Sciatic nerve (tissue), 2 donors: Measurements from ENCODE around the gene KRT80. TPM values are rescaled to one million over a fixed set of nuclear protein-coding genes. Genes with fewer than 3 reads are reported as not detected.

Experiments
- ATAC-seq: fragments of 200-7000 bp; cut with Tn5 transposase; one replicate; pipeline ENCODE4 v1.9.1; 2020; ENCODE audit warnings: mild to moderate bottlenecking, moderate library complexity
- DNase-seq: peaks from one replicate; pipeline ENCODE4 v3.0.0-alpha.2; 2020; ENCODE audit warnings: low spot score
- intact Hi-C: fragments of 100-400 bp; cut with DNase I; formaldehyde crosslinking; loops from one replicate; pipeline ENCODE4 v1.14.2; 2022
- total RNA-seq: library from RNA; stranded (reverse); fragmentation: NEBNext Ultra II Directional; extraction: Animal tissue kit (Norgen Biotek cat#: 25700); gene quantifications from one replicate; pipeline ENCODE4 v1.2.1, GENCODE V29; 2021
- donor health status: DM: no; HTN: no; CAD: no.
- donor health status: DM: no; HTN: no; CAD: no.

KRT80 gene
- total RNA-seq, 1 donor from 2014 or later, result 0.13 TPM

DNA sequence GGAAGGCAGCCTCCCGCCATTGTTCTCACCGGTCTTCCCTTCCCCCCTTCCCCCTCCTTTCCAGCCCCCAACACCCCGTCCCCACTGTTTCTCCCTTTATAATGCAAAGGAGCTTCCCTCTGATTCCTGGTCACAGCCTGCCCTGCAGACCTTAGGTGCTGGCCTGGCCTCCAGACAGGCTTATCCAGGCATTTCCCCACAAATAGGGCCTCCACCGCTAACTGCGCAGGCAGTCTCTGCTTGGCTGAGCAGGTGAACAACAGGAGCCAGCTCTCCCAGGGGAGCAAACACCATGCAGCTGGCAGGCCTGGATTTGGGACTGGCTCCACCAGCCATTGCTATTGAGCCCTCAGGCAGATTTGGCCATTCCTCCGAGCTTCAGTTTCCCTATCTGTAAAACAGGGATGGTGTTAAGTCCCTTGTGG is 66.3 kb downstream of the KRT80 start:
- no peak for DNase-seq
- intact Hi-C loops, result no loop called here
- no peak for ATAC-seq

DNA sequence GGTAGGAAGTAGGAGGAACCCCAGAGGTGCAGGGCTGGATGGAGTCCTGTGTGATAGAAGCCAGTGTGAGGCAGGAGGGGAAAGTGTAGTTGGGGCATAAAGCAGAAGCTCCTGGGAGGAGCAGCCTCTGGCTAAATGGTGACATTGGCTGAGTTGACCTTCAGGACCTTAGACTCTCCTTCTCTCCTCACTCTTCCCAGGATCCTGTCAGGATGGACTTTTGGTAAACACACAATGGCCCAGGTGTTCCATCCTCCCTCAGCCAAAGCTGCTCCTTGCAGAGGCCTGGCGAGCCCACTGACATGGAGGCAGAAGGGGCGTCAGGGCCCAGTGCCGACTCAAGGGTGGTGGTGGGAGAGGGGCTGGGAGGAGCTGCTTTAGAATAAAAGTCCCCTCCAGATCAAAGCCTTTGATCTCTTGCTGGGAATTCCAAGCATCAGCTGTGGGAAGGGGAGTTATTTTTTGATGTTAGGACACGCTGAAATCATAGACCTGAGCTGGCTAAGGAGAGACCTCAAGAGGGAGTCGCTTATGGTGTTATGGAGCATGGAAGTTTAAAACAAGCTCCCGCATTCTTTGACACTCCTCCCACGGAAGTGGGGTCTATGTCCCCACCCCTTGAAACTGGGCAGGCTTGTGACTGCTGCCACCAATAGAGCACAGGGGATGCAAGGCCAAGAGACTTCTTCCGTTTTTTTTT is 68.2 kb downstream of the KRT80 start:
- DNase-seq, result no peak
- intact Hi-C loops, result no loop called here
- no peak for ATAC-seq

DNA sequence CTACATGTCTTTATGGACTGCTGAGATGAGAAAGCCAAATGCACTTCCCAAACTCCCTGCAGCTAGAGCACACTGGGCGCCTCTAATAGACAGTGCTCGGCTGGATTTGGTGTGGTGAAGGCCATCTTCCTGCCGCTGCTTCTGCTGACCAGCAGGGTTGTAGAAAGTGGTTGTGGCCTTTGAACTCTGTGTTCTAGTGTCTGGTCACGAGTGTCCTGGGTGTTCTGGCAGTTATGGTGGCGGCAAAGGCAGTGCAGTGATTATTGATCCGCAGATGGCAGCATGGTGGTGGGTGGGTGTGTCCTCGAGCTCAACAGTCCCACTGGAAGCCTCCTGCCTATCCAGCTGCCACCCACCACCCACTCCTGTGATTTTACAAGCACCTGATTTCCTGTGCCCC is 68.9 kb downstream of the KRT80 start:
- no peak for DNase-seq
- no peak for ATAC-seq
- intact Hi-C loops, result no loop called here

DNA sequence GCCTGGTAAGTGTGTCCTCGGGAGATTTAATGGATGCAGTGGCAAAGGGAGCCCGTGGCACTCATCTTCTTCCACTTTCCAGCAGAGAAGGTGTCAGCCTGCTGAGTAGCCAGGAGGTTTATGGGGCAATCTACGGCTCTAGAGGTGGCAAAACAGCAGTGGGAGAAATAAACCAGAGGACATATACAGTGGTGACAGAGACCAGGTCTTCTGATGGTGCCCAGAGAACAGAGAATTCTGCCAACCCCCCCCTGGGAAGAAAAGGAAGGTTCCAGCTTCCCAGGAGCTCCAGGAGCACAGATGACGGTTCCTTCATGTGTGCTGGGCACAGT is 69.3 kb downstream of the KRT80 start:
- no peak for DNase-seq
- intact Hi-C loops, result no loop called here
- no peak for ATAC-seq

DNA sequence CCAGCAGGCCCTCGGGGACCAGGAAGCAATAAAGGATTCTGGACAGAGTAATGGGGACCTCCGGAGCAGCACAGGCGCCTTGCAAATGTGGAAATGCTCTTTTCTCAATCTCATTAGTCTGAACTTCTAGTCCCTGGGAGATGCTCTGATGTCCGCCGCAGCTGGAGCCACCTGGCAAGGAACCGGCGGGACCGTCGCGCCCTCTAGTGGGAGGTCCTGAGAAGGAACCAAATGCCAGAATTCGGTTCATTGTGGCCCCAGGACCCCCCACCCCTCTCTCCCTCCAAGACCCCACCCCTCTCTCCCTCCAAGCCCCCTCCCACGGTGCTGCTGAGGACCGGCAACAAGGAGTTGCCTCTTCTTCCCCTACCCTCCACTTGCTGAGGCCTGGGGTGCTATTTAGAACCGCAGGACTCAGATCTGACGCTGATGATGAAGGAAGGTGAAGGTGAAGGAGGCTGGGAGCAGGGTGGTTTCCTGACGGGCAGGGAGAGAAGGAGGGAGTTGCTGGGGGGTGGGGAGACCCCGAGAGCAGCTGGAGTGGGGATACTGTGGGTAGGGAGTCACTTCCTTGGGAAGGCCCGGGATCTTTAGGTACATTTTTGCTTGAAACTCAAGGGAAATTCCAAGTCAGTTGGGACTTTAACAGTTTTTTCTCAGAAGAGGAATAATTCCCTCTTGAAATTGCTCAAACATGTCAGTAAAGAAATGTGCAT is 69.8 kb downstream of the KRT80 start:
- intact Hi-C loops, result no loop called here

DNA sequence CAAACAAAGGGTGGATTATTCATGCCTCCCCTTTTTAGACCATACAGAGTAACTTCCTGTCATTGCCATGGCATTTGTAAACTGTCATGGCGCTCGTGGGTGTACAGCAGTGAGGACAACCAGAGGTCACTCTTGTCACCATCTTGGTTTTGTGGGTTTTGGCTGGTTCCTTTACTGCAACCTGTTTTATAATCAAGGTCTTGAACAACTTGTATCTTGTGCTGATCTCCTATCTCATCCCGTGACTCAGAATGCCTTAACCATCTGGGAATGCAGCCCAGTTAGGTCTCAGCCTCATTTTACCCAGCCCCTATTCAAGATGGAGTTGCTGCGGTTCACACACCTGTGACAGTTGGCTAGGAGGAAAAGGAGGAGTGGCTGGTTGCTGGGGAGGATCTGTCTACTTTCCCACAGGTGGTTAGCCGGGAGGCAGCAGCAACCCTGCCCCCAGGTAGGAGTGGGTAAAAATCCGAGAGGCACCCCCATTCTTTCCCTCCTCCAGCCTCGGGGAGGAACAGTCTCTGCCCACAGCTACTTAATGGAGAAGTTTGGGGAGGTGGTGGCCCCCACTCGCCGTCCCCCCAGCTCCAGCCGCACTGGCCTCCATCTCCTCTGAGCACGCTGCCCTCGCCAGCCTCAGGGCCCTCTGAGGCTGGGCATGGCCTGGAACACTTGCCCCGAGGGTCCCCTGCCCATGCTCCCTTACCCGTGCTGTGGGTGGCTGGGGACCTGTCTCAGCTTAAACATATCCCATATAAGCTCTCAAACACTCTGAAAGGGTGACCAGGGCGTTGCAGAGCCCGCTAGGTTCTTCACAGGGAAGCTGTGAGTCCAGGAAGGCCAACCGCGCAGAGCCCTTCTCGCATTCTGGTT is 70.6 kb downstream of the KRT80 start:
- ATAC-seq, result peak; percentile 40
- no peak for DNase-seq
- intact Hi-C loops, result no loop called here

More for the DNA sequence above, 69.8 kb downstream of the KRT80 start:
- DNase-seq (peak; percentile 83), ATAC-seq (peak; percentile 51)

DNA sequence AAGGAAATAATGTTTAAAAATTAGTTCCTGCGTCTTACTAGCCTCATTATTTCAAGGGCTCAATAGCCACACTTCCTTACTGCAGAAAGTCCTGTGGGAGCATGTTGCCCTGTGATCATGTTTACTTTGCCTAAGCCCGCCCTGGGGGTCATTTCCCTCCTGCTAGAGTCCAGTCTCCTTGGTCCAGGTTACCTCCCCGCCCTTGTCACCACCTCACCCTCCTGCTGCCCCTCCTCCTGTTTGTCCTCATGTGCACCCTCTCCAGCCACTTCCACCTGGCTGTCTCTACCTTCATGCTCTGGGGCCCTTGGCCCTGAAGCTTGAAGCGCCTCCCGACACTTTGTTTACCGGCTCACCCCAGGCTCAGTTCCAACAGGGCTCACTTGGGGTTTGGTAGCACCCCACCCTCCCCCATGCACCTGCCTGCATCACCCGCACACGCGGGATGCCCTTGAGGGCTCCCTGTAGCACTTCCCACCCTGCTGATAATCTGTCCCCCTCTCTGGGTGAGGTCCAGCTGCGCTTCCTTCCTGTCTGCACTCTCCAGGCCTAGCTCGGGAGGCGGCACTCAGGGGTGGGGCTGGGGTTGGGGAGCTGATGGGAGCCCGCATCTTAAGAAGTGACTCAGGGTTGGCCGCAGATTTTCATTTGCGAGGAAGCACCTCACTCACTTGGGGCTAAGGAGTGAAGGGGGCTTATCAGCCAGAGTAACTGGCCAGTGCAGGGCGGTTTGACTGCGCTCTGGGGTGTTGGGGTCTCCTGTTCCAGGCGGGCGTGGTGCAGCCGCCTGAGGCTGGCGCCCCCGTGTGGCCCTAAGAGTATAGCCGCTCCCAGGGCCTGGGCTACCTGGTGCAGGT is 72.2 kb downstream of the KRT80 start:
- DNase-seq (no peak), ATAC-seq (peak; percentile 40)
- intact Hi-C loops, result no loop called here

Other genes starting within 250 kb of the KRT80 start
- 23.9 TPM for gene ACVR1B, start 240.3 kb downstream of the KRT80 start, total RNA-seq
- gene TAMALIN, start 185.1 kb downstream of the KRT80 start, total RNA-seq, result 124 TPM
- gene NR4A1, start 140.6 kb downstream of the KRT80 start, total RNA-seq, result 688 TPM
- gene ATG101, start 122.0 kb downstream of the KRT80 start, total RNA-seq, result 28.2 TPM
- 12.4 TPM for gene SMIM41, start 112.3 kb downstream of the KRT80 start, total RNA-seq
- 4.0 TPM for gene KRT7, start 41.2 kb upstream of the KRT80 start, total RNA-seq
- gene KRT86, start 82.6 kb upstream of the KRT80 start, total RNA-seq, result 0.45 TPM
- gene KRT81, start 99.5 kb upstream of the KRT80 start, total RNA-seq, result not detected
- gene KRT83, start 129.4 kb upstream of the KRT80 start, total RNA-seq, result not detected
- gene KRT85, start 175.5 kb upstream of the KRT80 start, total RNA-seq, result not detected
- gene KRT84, start 193.6 kb upstream of the KRT80 start, total RNA-seq, result not detected
- not detected for gene KRT82, start 214.3 kb upstream of the KRT80 start, total RNA-seq
- gene KRT75, start 242.4 kb upstream of the KRT80 start, total RNA-seq, result not detected